Measurements from ENCODE around the gene KRTAP10-9.
"Not testable (repeated sequence)": the region's sequence is repeated elsewhere in the genome, so short reads cannot be mapped to it uniquely, and the experiment has no call there.

The KRTAP10-9 gene

GRCh38 chr21:44626673-44627143, at the start of gene KRTAP10-9:
Gene KRTAP10-9 (plus strand): TSS chr21:44627093. CDS start chr21:44627172, 79 bp downstream.
- DNase-seq: no peak

DNA sequence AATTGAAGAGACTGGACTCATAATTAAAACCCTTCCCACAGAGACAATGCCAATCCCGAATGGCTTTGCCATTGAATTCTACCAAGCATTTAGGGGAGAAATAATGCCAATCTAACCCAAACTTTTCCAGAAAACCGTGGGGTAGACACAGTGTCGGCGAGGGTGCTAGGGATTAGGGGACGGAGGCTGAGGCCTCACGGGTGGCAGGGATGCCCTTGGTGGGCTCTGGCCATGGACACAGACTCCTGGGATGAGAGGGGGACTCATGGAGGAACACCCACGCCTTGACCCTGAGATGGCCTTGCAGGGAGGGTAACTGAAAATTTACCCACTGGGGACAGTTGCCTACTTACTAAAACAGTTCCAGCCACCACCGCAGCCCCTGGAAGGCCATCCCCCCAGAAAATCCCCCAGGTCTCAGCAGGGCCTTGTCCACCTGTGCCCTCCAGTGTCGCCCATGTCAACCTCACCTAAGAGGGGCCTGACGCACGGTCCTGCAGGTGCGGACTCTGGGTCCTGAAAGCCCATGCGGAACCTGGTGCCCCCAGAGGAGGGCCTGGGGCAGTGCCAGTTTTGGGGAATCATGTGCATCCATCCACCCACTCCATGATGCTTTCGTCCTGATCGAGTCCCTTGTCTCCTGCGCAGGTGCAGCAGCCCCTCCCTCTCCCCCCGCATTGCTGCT, 48.4 kb upstream of the KRTAP10-9 start:
- DNase-seq: no peak

DNA sequence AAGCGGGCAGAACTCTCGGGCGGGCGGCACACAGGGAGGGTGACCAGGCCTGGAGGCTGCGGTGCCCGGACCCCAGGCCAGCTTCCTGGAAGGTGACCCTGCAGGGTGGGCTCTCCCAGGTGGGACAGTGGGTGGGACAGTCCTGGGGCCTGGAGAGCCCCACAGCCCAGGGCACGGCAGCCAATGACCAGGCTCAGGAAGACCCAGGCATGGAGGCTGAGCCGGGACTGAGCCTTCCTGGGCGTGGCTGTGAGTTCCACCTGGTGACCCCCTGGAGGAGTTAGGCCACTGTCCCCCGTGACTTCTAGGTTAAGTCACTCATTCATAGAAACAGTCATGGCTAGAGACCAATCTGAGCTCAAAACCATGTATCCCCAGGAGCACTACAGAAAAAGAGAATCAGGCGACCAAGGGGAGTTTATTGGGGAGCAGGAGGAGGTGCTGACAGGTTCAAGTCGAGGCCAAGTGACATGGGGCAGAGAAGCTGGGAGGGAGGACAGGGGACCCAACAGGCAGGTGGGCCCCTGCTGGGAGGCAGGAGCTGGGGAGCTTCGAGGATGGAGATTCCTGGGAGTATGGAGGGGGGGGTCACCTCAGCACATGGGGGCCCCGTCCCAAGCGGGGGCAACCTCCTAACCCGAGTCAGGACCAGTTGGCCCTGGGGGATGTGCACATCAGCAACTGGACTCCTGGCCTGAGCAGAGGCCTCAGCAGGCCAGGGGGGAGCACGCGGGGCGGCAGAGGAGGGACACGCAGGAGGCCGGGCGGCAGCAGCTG, 47.6 kb upstream of the KRTAP10-9 start:
- DNase-seq: no peak

DNA sequence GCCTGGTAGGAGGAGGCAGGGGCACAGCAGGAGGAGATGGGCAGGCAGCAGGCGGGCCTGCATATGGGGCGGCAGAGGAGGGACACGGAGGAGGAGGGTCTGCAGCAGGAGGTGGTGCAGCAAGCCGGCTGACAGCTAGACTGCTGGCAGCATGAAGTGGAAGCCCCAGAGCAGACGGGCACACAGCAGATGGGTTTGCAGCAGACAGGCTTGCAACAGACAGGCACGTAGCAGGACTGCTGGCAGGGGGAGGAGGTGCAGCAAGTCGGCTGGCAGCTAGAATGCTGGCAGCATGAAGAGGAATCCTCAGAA, 47.1 kb upstream of the KRTAP10-9 start:
- DNase-seq: no peak

GRCh38 chr21:44580231-44580821, 46.6 kb upstream of the KRTAP10-9 start, which contains the start of gene KRTAP10-5:
Gene KRTAP10-5 (minus strand): TSS chr21:44580604. CDS start chr21:44580578, 26 bp downstream.
- not testable (repeated sequence) for DNase-seq

DNA sequence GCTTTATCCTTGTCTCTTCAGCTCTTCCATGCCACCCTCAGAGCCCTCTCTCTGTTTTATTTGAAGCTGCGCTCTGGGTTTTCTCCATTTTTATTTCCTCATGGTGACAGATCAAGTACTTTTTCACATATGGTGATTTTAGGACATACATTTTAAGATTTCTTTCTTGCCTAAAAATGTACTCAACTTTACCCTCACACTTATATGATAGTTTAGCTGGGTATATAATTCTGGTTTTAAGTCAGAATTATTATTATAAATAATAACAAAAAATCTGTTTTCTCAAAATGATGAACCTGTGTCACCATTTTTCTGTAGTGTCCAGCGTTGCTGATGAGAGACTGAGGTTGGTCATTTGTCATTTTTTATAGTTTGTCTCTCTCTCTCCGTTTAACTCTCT, 45.7 kb upstream of the KRTAP10-9 start:
- no peak for DNase-seq

DNA sequence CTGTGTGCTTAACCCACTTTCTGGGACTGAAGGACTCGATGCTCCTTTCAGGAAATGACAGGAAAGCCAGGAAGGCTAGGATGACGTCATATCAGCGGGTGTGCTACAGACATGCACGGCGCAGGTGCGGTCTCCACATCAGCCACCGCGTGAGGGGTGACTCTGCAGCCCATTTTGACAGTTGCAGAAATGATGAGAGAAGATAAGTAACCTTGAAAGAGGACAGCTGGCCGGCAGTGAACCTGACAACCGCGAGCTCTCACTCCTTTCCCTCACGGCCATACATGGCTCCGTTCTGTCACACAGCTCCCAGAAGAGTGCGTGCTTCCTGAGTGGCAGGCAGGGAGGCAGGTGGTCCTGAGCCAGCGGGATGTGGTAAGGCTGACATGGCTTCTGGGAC, 44.8 kb upstream of the KRTAP10-9 start:
- no peak for DNase-seq

- DNase-seq: no peak
Observed at GRCh38 chr21:44583089-44583799, 43.6 kb upstream of the KRTAP10-9 start.

DNA sequence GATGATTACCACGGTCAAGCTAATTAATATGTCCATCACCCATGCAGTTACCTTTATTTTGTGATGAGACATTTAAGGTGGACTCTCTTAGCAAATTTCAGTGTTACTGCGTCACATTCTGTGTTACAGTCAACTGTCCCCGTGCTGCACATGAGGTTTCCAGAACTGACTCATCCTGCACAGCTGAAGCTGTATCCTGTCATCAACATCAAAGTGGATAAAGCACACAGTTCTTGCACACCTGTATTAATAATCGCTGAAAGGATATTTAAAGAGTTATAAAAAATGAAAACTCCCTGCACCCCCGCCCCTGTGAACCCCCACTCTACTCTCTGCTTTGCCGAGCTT, 43.1 kb upstream of the KRTAP10-9 start:
- no peak for DNase-seq

GRCh38 chr21:44585892-44586291, 41.0 kb upstream of the KRTAP10-9 start:
- DNase-seq: no peak

DNA sequence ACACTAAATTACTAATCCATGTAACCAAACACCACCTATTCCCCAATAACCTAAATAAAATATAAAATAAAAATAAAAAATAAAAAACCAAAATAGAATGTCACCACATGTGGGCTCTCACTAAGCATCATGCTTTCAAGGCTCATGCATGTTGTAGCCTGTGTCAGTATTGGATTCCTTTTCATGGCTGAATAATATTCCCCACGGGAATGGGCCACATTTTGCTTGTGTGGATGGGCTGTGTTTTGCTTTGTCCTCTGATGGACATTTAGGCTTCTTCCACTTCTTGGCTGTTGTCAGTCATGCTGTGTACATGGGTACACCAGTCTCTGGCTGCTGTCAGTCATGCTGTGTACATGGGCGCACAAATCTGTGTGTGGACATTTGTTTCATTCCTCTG, 37.8 kb upstream of the KRTAP10-9 start:
- no peak for DNase-seq

GRCh38 chr21:44589586-44590305, 37.1 kb upstream of the KRTAP10-9 start:
- DNase-seq: no peak

- DNase-seq: no peak
Observed at GRCh38 chr21:44590311-44590721, 36.6 kb upstream of the KRTAP10-9 start.

DNA sequence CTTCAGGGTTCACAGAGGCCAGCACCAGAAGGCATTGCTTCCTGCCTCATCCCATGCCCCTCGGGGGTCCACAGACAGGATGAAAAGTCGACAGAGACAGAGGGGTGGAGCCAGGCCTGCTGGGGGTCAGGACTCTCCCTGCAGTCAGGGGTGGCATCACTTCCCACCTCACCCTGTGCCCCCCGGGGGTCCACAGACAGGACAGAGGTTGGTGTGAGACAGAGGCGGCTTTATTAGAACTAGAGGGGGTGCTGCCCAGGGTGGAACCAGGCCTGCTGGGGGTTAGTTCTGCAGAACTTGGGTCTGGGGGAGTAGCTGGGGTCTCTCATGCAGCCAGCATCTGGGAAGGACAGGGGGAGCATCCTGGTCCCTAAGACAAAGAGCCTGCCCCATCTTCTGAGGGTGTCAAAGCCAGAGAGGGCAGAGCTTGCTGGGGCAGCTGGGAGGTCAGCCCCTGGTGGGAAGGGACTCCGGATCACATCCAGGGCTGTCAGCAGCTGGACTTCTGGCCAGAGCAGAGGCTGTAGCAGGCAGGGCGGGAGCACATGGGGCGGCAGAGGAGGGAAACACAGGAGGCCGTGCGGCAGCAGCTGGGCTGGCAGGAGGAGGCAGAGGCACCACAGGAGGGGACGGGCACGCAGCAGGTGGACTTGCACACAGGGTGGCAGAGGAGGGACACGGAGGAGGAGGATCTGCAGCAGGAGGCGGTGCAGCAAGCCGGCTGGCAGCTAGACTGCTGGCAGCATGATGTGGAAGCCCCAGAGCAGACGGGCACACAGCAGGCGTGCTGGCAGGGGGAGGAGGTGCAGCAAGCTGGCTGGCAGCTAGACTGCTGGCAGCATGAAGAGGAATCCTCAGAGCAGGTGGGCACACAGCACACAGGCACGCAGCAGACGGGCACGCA, 35.7 kb upstream of the KRTAP10-9 start:
- not testable (repeated sequence) for DNase-seq

DNA sequence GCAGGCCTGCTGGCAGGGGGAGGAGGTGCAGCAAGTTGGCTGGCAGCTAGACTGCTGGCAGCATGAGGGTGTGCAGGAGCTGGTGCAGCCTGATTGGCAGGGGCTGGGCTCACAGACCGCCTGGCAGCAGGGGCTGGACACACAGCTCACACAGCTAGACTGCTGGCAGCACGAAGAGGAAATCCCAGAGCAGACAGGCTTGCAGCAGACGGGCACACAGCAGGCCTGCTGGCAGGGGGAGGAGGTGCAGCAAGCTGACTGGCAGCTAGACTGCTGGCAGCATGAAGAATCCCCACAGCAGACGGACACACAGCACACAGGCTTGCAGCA, 35.1 kb upstream of the KRTAP10-9 start:
- DNase-seq: not testable (repeated sequence)

DNA sequence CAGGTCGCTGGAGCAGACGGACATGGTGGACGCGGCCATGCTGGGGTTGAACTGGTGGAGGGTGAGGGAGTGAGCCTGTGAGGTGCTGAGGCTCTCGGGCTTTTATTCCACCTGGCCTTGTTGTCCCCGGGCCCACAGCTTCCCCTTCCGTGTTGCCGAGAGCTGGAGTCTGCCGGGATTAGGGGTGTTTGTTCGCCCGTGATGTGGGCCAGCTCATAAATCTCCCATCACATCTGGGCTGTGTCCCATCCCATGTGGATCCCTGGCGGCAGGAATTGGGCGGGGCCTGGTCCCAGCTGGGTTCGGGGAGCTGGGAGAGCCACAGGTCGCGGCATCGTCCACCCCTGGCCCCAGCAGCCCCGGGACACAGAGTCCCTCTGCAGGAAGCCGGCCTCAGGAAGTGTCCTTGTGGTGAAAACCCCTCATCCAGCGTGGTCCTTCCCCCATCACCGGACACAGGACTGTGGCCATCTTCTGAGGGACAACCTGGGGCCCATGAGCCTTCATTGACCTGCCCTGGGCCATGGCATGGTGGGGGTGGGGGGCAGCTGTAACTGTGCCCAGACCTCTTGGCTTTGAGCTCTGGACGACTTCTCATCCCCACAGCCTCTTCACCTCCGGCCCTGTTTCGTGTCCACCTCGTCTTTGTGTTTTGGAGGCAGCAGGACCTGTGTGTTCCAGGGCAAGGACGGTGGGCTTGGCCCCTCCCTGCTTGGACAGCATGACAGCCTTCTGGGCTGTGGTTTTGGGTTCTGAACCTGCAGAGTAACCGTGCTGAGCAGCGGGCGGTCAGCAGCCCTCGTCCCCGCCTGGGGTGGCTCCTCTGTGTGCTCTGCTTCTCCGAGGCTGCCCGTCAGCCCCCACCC, 34.2 kb upstream of the KRTAP10-9 start, which contains the start of gene KRTAP10-6:
Gene KRTAP10-6 (minus strand): TSS at position 60 of the 866 bp plus-strand sequence. CDS start 21 bp downstream, at position 39.
- DNase-seq: no peak

GRCh38 chr21:44593598-44594405, 33.1 kb upstream of the KRTAP10-9 start:
- DNase-seq: no peak

GRCh38 chr21:44594406-44594916, 32.4 kb upstream of the KRTAP10-9 start:
- no peak for DNase-seq

GRCh38 chr21:44595524-44595923, 31.4 kb upstream of the KRTAP10-9 start:
- no peak for DNase-seq
